ENCODE measurements around the gene FGD4. TPM values are rescaled to one million over a fixed set of nuclear protein-coding genes. Genes with fewer than 3 reads are reported as not detected.

The FGD4 gene
- total RNA-seq, 2 experiments from 2014 or later = 0.17 to 0.22 TPM

- peaks cover 2% of the 10 kb centered on the region for H3K36me3 Mint-ChIP-seq (ENCODE audit: low read depth)
- no peaks in the 10 kb centered on the region for H3K9me3 Mint-ChIP-seq
- POLR2A ChIA-PET = interaction anchor here (1.0 kb wide), 1 partner anchor 16 kb away, joined by 8 read pairs; no protein-coding TSS in a partner anchor
- CTCF ChIA-PET = interaction anchor here (0.8 to 1.6 kb wide), 3 partner anchors 10 to 24 kb away, joined by 3 to 5 read pairs (median 3); no protein-coding TSS in a partner anchor
- no peaks in the 10 kb centered on the region for H3K27me3 Mint-ChIP-seq
- peaks cover 18% of the 10 kb centered on the region for H3K4me1 Mint-ChIP-seq
- no peak for DNase-seq
- peak overlapping the region; percentile 44 for H3K27ac Mint-ChIP-seq
- no peak overlapping the region for H3K4me3 Mint-ChIP-seq
Measured at GRCh38 chr12:32605326-32606095, 206.2 kb downstream of the FGD4 start.

DNA sequence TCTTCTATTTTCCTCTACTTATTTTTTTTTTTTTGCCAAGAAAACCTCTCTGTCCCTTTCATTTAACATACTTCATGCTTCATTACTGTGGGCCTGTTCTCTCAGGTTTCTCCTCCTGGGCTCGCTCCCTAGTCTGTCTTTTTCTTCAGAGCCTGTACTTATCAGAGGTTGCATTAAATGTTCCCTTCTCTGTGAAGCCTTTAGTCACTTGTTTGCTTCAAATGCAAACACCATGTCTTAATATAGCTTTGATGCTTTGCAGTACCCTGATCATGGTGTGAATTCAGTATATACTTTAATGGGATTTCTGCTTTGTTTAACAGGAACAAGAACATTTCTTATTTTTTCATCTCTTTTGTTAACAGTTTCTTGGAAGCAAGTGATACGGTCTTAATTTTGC is 207.1 kb downstream of the FGD4 start:
- H3K4me3 Mint-ChIP-seq = no peak overlapping the region
- H3K4me1 Mint-ChIP-seq = peaks cover 17% of the 10 kb centered on the region
- no peaks in the 10 kb centered on the region for H3K27me3 Mint-ChIP-seq
- peaks cover 2% of the 10 kb centered on the region for H3K36me3 Mint-ChIP-seq (ENCODE audit: low read depth)
- POLR2A ChIA-PET = no interaction called here
- H3K27ac Mint-ChIP-seq = no peak overlapping the region
- DNase-seq = no peak
- CTCF ChIA-PET = interaction anchor here (0.6 to 1.6 kb wide), 2 partner anchors 25 to 71 kb away, joined by 3 to 5 read pairs; no protein-coding TSS in a partner anchor
- H3K9me3 Mint-ChIP-seq = no peaks in the 10 kb centered on the region

DNA sequence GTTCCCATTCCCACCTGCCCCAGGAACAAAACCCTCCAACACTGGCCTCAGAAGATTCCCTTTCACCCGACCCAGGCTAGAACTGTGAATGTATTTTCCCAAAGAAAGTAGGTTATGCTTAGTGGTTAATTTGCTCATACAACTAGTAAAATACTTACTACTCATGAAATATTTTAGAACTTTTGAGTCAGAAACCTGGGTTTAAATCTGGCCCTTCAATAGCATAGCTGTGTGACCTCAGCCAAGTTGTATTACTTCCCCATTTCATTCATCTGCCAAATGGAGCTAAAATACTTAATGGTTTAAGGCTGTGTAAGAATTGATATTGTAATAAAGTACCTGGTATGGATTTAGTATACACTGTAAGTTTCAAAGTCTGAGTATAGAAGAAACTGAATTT is 210.6 kb downstream of the FGD4 start:
- Mint-ChIP-seq H3K27ac (no peak overlapping the region), H3K27me3 (peaks cover 6% of the 10 kb centered on the region), H3K36me3 (ENCODE audit: low read depth) (no peaks in the 10 kb centered on the region), H3K4me3 (no peak overlapping the region), H3K9me3 (no peaks in the 10 kb centered on the region), H3K4me1 (peaks cover 2% of the 10 kb centered on the region)
- no peak for DNase-seq
- CTCF ChIA-PET = no interaction called here
- POLR2A ChIA-PET = no interaction called here

GRCh38 chr12:32611986-32612385 is 212.6 kb downstream of the FGD4 start:
- no peak for DNase-seq
- Mint-ChIP-seq H3K36me3 (ENCODE audit: low read depth) (no peaks in the 10 kb centered on the region), H3K9me3 (no peaks in the 10 kb centered on the region), H3K4me1 (no peaks in the 10 kb centered on the region), H3K27me3 (peaks cover 13% of the 10 kb centered on the region), H3K4me3 (no peak overlapping the region), H3K27ac (no peak overlapping the region)
- ChIA-PET POLR2A (no interaction called here), CTCF (no interaction called here)

- Mint-ChIP-seq H3K27ac (no peak overlapping the region), H3K4me1 (no peaks in the 10 kb centered on the region), H3K36me3 (ENCODE audit: low read depth) (no peaks in the 10 kb centered on the region), H3K9me3 (no peaks in the 10 kb centered on the region), H3K4me3 (no peak overlapping the region), H3K27me3 (peaks cover 13% of the 10 kb centered on the region)
- POLR2A ChIA-PET = no interaction called here
- CTCF ChIA-PET = interaction anchor here (0.6 kb wide), 1 partner anchor 56 kb away, joined by 3 read pairs; no protein-coding TSS in a partner anchor
- no peak for DNase-seq
Measured at GRCh38 chr12:32612658-32613614, 213.6 kb downstream of the FGD4 start.

DNA sequence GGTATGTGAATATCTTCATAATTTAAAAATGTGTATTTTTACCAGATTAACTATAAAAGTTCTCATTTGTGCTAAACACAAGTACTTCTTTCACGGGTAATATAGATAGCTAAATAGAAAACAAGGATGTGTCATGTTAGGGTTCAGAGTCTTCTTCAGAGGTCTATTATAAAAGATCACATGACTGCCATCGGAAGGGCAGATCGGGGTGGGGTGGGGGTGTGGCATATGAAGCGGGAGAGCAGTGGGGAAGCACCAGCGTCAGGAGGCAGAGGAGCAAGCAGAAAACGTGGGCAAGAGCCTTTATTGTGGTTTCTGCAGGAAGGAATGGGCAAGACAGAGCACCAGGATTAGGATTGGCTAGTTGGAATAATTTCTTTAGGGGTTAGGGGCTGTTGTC is 216.1 kb downstream of the FGD4 start:
- POLR2A ChIA-PET = no interaction called here

DNA sequence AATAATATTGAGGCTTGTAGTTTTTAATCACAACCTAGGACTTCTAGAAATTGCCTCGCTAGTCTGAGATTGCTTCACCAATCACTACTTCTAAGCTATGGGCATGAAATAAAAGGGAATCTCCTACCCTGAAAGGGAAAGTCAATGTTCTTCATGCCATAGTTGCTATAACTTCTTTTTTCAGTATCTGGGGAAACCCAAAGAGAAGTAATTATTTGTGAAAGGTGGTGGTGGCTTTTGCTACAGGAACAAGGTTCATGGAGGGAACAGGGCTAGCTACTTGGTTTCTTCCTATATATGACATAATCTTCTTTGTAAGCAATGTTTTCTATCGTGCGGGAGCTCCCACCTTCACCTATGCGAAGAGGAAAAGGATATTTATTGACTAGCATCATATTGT is 218.2 kb downstream of the FGD4 start:
- H3K27me3 Mint-ChIP-seq = peaks cover 15% of the 10 kb centered on the region
- no peak overlapping the region for H3K27ac Mint-ChIP-seq
- CTCF ChIA-PET = interaction anchor here (1.8 kb wide), 1 partner anchor 16 kb away, joined by 5 read pairs; no protein-coding TSS in a partner anchor
- no peaks in the 10 kb centered on the region for H3K36me3 Mint-ChIP-seq (ENCODE audit: low read depth)
- DNase-seq = no peak
- no peaks in the 10 kb centered on the region for H3K9me3 Mint-ChIP-seq
- POLR2A ChIA-PET = no interaction called here
- no peaks in the 10 kb centered on the region for H3K4me1 Mint-ChIP-seq
- no peak overlapping the region for H3K4me3 Mint-ChIP-seq

More for the DNA sequence above, 216.1 kb downstream of the FGD4 start:
- Mint-ChIP-seq H3K4me1 (no peaks in the 10 kb centered on the region), H3K4me3 (no peak overlapping the region), H3K27me3 (peaks cover 15% of the 10 kb centered on the region), H3K27ac (no peak overlapping the region), H3K36me3 (ENCODE audit: low read depth) (no peaks in the 10 kb centered on the region), H3K9me3 (no peaks in the 10 kb centered on the region)
- CTCF ChIA-PET = interaction anchor here (0.6 kb wide), 1 partner anchor 10 kb away, joined by 3 read pairs; no protein-coding TSS in a partner anchor
- no peak for DNase-seq

GRCh38 chr12:32618115-32618514 is 218.8 kb downstream of the FGD4 start:
- no peaks in the 10 kb centered on the region for H3K36me3 Mint-ChIP-seq (ENCODE audit: low read depth)
- H3K27me3 Mint-ChIP-seq = peaks cover 15% of the 10 kb centered on the region
- ChIA-PET CTCF (interaction anchor here (1.8 kb wide), 1 partner anchor 16 kb away, joined by 5 read pairs; no protein-coding TSS in a partner anchor), POLR2A (no interaction called here)
- H3K4me1 Mint-ChIP-seq = no peaks in the 10 kb centered on the region
- H3K9me3 Mint-ChIP-seq = no peaks in the 10 kb centered on the region
- no peak overlapping the region for H3K27ac Mint-ChIP-seq
- H3K4me3 Mint-ChIP-seq = no peak overlapping the region
- DNase-seq = no peak

GRCh38 chr12:32627976-32628375 is 228.6 kb downstream of the FGD4 start:
- no peaks in the 10 kb centered on the region for H3K27me3 Mint-ChIP-seq
- H3K36me3 Mint-ChIP-seq (ENCODE audit: low read depth) = no peaks in the 10 kb centered on the region
- no peaks in the 10 kb centered on the region for H3K9me3 Mint-ChIP-seq
- H3K4me3 Mint-ChIP-seq = no peak overlapping the region
- no peak overlapping the region for H3K27ac Mint-ChIP-seq
- CTCF ChIA-PET = no interaction called here
- DNase-seq = no peak
- peaks cover 1% of the 10 kb centered on the region for H3K4me1 Mint-ChIP-seq
- POLR2A ChIA-PET = no interaction called here

DNA sequence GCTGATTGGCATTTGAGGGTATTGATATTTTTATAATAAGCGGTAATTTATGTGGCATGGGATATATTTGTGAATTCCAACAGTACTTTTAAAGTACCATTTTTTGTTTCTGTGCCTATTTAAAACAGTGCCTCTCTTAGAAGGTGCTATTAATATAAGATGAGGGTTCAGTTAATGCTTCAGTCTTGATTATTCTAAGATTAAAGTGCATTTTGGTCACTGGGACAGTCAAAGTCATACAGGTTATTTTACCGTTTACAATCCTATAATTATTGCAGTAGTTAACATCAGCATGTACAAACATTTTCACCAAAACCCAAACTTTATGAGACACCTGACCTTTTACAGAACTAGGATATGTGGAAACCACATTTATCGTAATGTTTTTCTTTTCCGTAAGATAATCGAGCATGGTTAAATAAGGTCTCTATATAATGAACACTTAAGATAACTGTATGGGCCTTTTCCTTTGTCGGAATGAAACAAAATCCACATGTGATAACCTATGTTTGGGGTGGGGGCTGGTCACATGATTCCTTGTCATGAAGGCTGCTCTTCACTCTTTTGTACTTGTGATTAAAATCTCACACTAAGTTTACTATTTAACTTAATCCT is 242.0 kb downstream of the FGD4 start:
- Mint-ChIP-seq H3K27me3 (no peaks in the 10 kb centered on the region), H3K4me3 (no peak overlapping the region), H3K4me1 (no peaks in the 10 kb centered on the region), H3K36me3 (ENCODE audit: low read depth) (no peaks in the 10 kb centered on the region), H3K27ac (no peak overlapping the region), H3K9me3 (peaks cover 3% of the 10 kb centered on the region)
- ChIA-PET CTCF (no interaction called here), POLR2A (no interaction called here)
- no peak for DNase-seq

DNA sequence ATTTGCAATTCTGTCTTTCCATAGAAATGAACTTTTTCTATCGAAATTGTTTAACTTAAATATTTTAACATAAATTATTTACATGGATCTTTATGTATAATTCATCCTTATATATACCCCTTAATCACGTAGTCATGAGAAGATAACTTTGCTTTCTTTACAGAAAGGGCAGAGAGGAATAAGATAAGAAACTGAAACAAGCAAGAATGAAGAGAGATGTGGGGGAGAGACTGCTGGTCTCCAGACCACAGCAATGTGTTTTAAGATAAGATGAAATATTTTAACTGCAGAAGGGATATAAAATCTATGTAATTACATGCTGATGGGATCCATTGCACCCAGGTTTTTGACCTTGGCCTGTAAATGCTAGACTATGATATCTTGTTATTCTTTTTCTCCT is 245.1 kb downstream of the FGD4 start:
- no peaks in the 10 kb centered on the region for H3K9me3 Mint-ChIP-seq
- ChIA-PET CTCF (no interaction called here), POLR2A (no interaction called here)
- no peak overlapping the region for H3K4me3 Mint-ChIP-seq
- no peaks in the 10 kb centered on the region for H3K4me1 Mint-ChIP-seq
- no peak for DNase-seq
- no peak overlapping the region for H3K27ac Mint-ChIP-seq
- H3K36me3 Mint-ChIP-seq (ENCODE audit: low read depth) = no peaks in the 10 kb centered on the region
- no peaks in the 10 kb centered on the region for H3K27me3 Mint-ChIP-seq

- Mint-ChIP-seq H3K36me3 (ENCODE audit: low read depth) (no peaks in the 10 kb centered on the region), H3K27me3 (peaks cover 2% of the 10 kb centered on the region), H3K4me3 (no peak overlapping the region), H3K4me1 (peaks cover 3% of the 10 kb centered on the region), H3K9me3 (no peaks in the 10 kb centered on the region), H3K27ac (no peak overlapping the region)
- no peak for DNase-seq
- ChIA-PET POLR2A (no interaction called here), CTCF (interaction anchor here (0.6 to 1.1 kb wide), 2 partner anchors 109 to 274 kb away, joined by 3 to 4 read pairs; no protein-coding TSS in a partner anchor)
Measured at GRCh38 chr12:32647275-32647674, 247.9 kb downstream of the FGD4 start.

- Mint-ChIP-seq H3K27me3 (peaks cover 2% of the 10 kb centered on the region), H3K36me3 (ENCODE audit: low read depth) (no peaks in the 10 kb centered on the region), H3K9me3 (no peaks in the 10 kb centered on the region), H3K4me1 (peaks cover 3% of the 10 kb centered on the region), H3K4me3 (no peak overlapping the region), H3K27ac (no peak overlapping the region)
- POLR2A ChIA-PET = no interaction called here
- CTCF ChIA-PET = no interaction called here
- DNase-seq = no peak
Measured at GRCh38 chr12:32650508-32650907, 251.2 kb downstream of the FGD4 start.
